GM23248 (cell line): ENCODE results near the gene BICDL2. TPM values are rescaled to one million over a fixed set of nuclear protein-coding genes. Genes with fewer than 3 reads are reported as not detected.
A peak's percentile ranks its signal among the peaks of the same experiment; 100 is the strongest.

ENCODE experiments used
- DNase-seq: peaks from one replicate; pipeline ENCODE4 v3.0.0-alpha.2; 2015
- H2AFZ ChIP-seq: fragments of 200-600 bp; sonication (generic); 2 replicates; pipeline ENCODE4 v1.6.1; 2016; ENCODE audit warnings: antibody characterized with exemption
- H3F3A ChIP-seq: fragments of 200-600 bp; sonication (generic); 2 replicates; pipeline ENCODE4 v1.6.1; 2016; ENCODE audit warnings: mild to moderate bottlenecking, antibody characterized with exemption, mixed run types; ENCODE audit not compliant: insufficient read depth
- H3K27ac ChIP-seq: fragments of 200-600 bp; sonication (generic); 2 replicates; pipeline ENCODE4 v1.5.1; 2016; ENCODE audit warnings: mild to moderate bottlenecking
- H3K27me3 ChIP-seq: fragments of 200-600 bp; sonication (generic); replicated peaks from 2 replicates; pipeline ENCODE4 v1.6.1; 2016; ENCODE audit warnings: mild to moderate bottlenecking; ENCODE audit not compliant: insufficient read depth
- H3K36me3 ChIP-seq: fragments of 200-600 bp; sonication (generic); 2 replicates; pipeline ENCODE4 v1.6.1; 2016; ENCODE audit warnings: low read depth, mild to moderate bottlenecking
- H3K4me1 ChIP-seq: fragments of 200-600 bp; sonication (generic); 2 replicates; pipeline ENCODE4 v1.6.1; 2016; ENCODE audit warnings: mild to moderate bottlenecking; ENCODE audit not compliant: insufficient read depth
- H3K4me2 ChIP-seq: fragments of 200-600 bp; sonication (generic); one replicate; pipeline ENCODE4 v1.6.1; 2016; ENCODE audit warnings: mild to moderate bottlenecking; ENCODE audit not compliant: unreplicated experiment
- H3K4me3 ChIP-seq: fragments of 200-600 bp; sonication (generic); 2 replicates; pipeline ENCODE4 v1.5.1; 2016; ENCODE audit warnings: mild to moderate bottlenecking
- H3K79me2 ChIP-seq: fragments of 200-600 bp; sonication (generic); 2 replicates; pipeline ENCODE4 v1.6.1; 2016; ENCODE audit warnings: mild to moderate bottlenecking; ENCODE audit not compliant: insufficient read depth
- H3K9ac ChIP-seq: fragments of 200-600 bp; sonication (generic); 2 replicates; pipeline ENCODE4 v1.6.1; 2016; ENCODE audit warnings: mild to moderate bottlenecking
- H3K9me2 ChIP-seq: fragments of 200-600 bp; sonication (generic); 2 replicates; pipeline ENCODE4 v1.6.1; 2016; ENCODE audit warnings: mixed run types, mild to moderate bottlenecking, moderate library complexity; ENCODE audit not compliant: insufficient read depth
- H3K9me3 ChIP-seq: fragments of 200-600 bp; sonication (generic); one replicate; pipeline ENCODE4 v1.6.1; 2017; ENCODE audit warnings: low read depth
- H4K20me1 ChIP-seq: fragments of 200-600 bp; sonication (generic); 2 replicates; pipeline ENCODE4 v1.6.0; 2016; ENCODE audit not compliant: insufficient read depth
- EZH2 ChIP-seq: fragments of 200-600 bp; sonication (generic); IDR thresholded peaks from 2 replicates; pipeline ENCODE4 v1.6.1; 2018; ENCODE audit warnings: antibody characterized with exemption, mild to moderate bottlenecking; ENCODE audit not compliant: insufficient read depth, poor library complexity, severe bottlenecking
- EZH2phosphoT487 ChIP-seq: fragments of 200-600 bp; sonication (generic); IDR thresholded peaks from 2 replicates; pipeline ENCODE4 v1.6.1; 2018; ENCODE audit warnings: antibody characterized with exemption, moderate library complexity, mild to moderate bottlenecking, low read depth; ENCODE audit not compliant: insufficient read depth
- WGBS, 2 experiments: methylation state at CpG; one replicate each; pipeline ENCODE4 v1.1.6; 2015 to 2017; ENCODE audit warnings: low lambda C conversion rate in 2 of 2, low coverage in 1 of 2; ENCODE audit errors: missing lambda C conversion rate in 2 of 2; 5-methylcytosine and 5-hydroxymethylcytosine counted together
- in situ Hi-C: fragments of 300-500 bp; cut with MboI; formaldehyde crosslinking; loops from 2 replicates; pipeline ENCODE4 v1.15.0; 2020
- polyA plus RNA-seq: library from polyadenylated mRNA; unstranded; fragments of >200 nt; fragmentation: Nextera tagmentation; extraction: Ambion mirVana; gene quantifications from 2 replicates; pipeline ENCODE4 v1.2.1, GENCODE V29; 2016
- total RNA-seq: library from RNA; depleted of rRNA; stranded (reverse); fragments of >200 nt; shearing (Covaris generic); gene quantifications from 2 replicates; pipeline ENCODE4 v1.2.3, GENCODE V29; 2014

The BICDL2 gene
- total and polyA plus RNA-seq, 2 experiments from 2014 or later, result 0.11 to 0.63 TPM

DNA sequence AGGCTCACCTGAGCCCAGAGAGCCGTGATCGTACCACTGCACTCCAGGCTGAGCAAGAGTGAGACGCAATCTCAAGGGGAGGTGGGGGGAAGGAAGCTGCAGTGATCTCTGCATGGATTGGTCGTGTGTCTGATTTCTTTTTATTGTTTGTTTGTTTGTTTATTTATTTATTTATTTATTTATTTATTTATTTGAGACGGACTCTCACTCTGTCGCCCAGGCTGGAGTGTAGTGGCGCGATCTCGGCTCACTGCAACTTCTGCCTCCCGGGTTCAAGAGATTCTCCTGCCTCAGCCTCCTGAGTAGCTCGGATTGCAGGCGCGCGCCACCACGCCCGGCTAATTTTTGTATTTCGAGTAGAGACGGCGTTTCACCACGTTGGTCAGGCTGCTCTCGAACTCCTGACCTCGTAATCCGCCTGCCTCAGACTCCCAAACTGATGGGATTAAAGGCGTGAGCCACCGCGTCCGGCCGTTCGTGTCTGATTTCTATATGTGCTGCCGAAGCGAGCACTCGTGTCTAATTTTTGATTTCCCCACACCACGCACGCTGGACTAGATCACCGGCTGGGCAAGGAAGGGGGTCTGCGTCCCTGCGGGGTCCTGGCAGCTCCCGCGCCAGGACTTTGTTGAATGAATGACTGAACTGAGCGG is 17.0 kb downstream of the BICDL2 start:
- Histone ChIP-seq H3F3A (peaks cover 13% of the 10 kb centered on the region), H2AFZ (peak overlapping the region; percentile 53; the same call in 1 of the 2 replicates), H3K9me2 (no peaks in the 10 kb centered on the region), H3K9me3 (no peaks in the 10 kb centered on the region), H4K20me1 (no peaks in the 10 kb centered on the region), H3K4me1 (peaks cover 9% of the 10 kb centered on the region), H3K79me2 (no peaks in the 10 kb centered on the region), H3K27ac (peak overlapping the region; percentile 100), H3K4me3 (peak overlapping the region; percentile 86), H3K4me2 (peak overlapping the region; percentile 74), H3K27me3 (no peaks in the 10 kb centered on the region), H3K36me3 (peaks cover 2% of the 10 kb centered on the region; the same call in 1 of the 2 replicates), H3K9ac (peak overlapping the region; percentile 98; the same call in 1 of the 2 replicates)
- DNase-seq, result no peak
- TF ChIP-seq EZH2phosphoT487 (no peak), EZH2 (no peak)
- in situ Hi-C loops, result no loop called here
- 30 to 32% methylated on average over 39 to 40 of the region's 40 CpGs for WGBS, 2 experiments

DNA sequence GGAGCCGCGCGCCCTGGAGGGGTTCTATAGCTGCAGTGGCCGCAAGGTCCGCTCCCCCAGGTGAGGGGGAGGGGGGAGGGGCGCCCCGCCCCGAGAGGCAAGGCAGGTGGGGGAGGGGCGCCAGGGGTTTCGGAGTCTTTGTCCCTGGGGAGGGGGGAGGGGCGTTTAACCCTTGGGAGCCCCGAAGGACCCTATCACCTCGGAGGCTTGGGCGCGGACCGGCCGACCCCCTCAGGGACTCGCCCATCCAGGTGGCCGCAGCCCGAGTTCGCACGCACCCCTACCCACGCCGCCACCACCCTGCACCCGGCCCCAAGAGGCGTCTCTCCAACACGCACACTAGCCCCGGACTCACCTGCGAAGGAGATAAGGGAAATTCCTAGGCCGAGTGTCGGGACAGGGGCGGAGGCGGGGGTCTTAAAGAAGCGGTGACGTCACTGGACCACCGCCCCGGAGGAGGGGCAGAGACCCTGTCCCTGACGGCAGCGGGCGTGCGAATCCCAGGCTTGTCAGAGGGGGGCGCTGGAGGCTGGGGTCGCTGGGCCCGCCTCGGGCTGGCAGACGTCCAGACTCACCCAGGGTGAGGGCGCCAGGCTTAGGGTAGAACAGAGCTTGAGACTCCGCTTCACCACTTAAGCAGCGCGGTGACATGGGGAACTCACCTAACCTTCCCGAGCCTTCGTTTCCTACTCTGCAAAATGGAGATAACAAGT is 18.8 kb downstream of the BICDL2 start, which contains the start of gene CLDN6:
CLDN6 (minus strand) TSS at position 390 of the 713 bp plus-strand sequence. CDS start 2,162 bp downstream, outside the sequence.
- H3K4me3 ChIP-seq, result no peak within 1 kb of the TSS
- in situ Hi-C loops, result no loop called here
- no peak within 1 kb of the TSS for H3K9ac ChIP-seq
- no peak for TF ChIP-seq EZH2phosphoT487
- no peak for TF ChIP-seq EZH2
- H3F3A ChIP-seq, result peaks cover 9% of the 10 kb centered on the region
- H3K9me3 ChIP-seq, result no peaks in the 10 kb centered on the region
- peaks cover 2% of the 10 kb centered on the region; the same call in 1 of the 2 replicates for H3K36me3 ChIP-seq
- no peak within 1 kb of the TSS for H3K27ac ChIP-seq
- WGBS, 2 experiments, result 12 to 13% methylated on average over 31 to 35 of the region's 52 CpGs
- H3K79me2 ChIP-seq, result no peaks in the 10 kb centered on the region
- peaks cover 11% of the 10 kb centered on the region for H3K4me1 ChIP-seq
- no peak within 1 kb of the TSS for H3K4me2 ChIP-seq
- H3K27me3 ChIP-seq, result peaks cover 4% of the 10 kb centered on the region; the same call in 1 of the 2 replicates
- H2AFZ ChIP-seq, result no peak within 1 kb of the TSS
- no peak for DNase-seq
- no peaks in the 10 kb centered on the region for H3K9me2 ChIP-seq
- H4K20me1 ChIP-seq, result no peaks in the 10 kb centered on the region

DNA sequence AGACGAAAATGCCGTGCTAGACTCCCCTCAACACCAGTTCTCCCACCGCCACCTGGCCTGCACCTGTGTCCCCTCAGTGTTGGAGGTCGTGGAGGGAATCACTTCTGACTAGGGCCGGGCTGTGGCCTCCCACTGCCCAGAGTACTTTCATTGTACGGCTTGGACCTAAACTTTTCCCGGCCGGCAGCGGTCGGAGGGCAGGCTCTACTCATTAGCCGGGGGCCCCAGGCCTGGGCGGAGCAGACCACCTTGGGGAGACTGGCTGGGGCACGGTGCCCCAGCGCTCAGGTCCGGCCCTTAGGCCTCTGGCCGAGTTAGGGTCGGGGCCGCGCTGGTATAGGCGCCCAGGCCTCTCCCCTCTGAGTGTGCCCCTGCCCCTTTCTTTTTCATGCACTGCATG is 19.4 kb downstream of the BICDL2 start:
- no peaks in the 10 kb centered on the region for H3K9me2 ChIP-seq
- in situ Hi-C loops, result no loop called here
- peaks cover 2% of the 10 kb centered on the region; the same call in 1 of the 2 replicates for H3K36me3 ChIP-seq
- H3K4me1 ChIP-seq, result peaks cover 6% of the 10 kb centered on the region; the same call in 1 of the 2 replicates
- no peaks in the 10 kb centered on the region for H3K79me2 ChIP-seq
- no peak overlapping the region for H3K4me2 ChIP-seq
- no peak overlapping the region for H3K9ac ChIP-seq
- whole genome bisulfite sequencing, 2 experiments, result 54 to 59% methylated on average over 15 to 20 of the region's 20 CpGs
- H3F3A ChIP-seq, result peaks cover 4% of the 10 kb centered on the region; the same call in 1 of the 2 replicates
- TF ChIP-seq EZH2 (no peak), EZH2phosphoT487 (no peak)
- no peak overlapping the region for H3K4me3 ChIP-seq
- H2AFZ ChIP-seq, result no peak overlapping the region
- no peaks in the 10 kb centered on the region for H3K9me3 ChIP-seq
- peaks cover 4% of the 10 kb centered on the region; the same call in 1 of the 2 replicates for H3K27me3 ChIP-seq
- no peaks in the 10 kb centered on the region for H4K20me1 ChIP-seq
- DNase-seq, result no peak
- H3K27ac ChIP-seq, result no peak overlapping the region

DNA sequence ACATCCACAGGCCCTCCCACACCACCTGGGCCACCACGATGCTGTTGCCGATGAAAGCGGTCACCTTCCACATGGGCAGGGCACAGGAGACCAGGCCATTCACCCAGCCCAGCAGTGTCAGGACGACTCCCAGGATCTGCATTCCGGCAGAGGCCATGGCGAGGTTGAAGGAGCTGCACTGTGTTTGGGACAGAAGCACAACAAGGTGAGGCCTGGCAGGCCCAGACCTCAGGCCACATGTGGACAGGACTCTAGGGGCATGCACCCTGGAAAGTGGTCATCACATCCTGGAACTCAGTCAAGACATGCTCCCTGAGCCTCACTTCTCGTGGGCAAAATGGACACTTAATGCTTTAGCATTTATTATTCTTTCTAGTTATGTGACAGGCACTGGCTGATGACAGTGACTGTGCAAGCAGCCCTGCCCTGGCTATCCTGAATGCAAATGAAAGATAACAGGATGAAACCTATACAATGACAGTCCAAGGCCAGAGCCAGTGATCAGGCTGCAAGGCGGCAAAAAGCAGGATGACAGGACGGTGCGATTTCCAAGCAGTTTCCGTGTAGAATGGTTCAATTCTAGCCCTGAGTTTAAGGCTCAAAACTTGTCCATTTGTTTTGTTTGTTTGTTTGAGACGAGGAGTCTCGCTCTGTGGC is 20.8 kb downstream of the BICDL2 start:
- H4K20me1 ChIP-seq, result no peaks in the 10 kb centered on the region
- no peaks in the 10 kb centered on the region for H3K9me3 ChIP-seq

More for the DNA sequence above, 20.8 kb downstream of the BICDL2 start:
- no peak for TF ChIP-seq EZH2phosphoT487
- no peak for TF ChIP-seq EZH2
- no peaks in the 10 kb centered on the region for H3K9me2 ChIP-seq
- no peak overlapping the region for H3K4me3 ChIP-seq
- H3K4me2 ChIP-seq, result no peak overlapping the region
- DNase-seq, result no peak
- H3K27ac ChIP-seq, result no peak overlapping the region
- no peak overlapping the region for H2AFZ ChIP-seq
- no peaks in the 10 kb centered on the region for H3K36me3 ChIP-seq
- 78 to 87% methylated on average over 13 of the region's 13 CpGs for WGBS, 2 experiments
- H3K27me3 ChIP-seq, result peaks cover 13% of the 10 kb centered on the region; the same call in 1 of the 2 replicates
- H3K79me2 ChIP-seq, result no peaks in the 10 kb centered on the region
- in situ Hi-C loops, result no loop called here
- H3K4me1 ChIP-seq, result peaks cover 6% of the 10 kb centered on the region; the same call in 1 of the 2 replicates
- peaks cover 4% of the 10 kb centered on the region; the same call in 1 of the 2 replicates for H3F3A ChIP-seq
- no peak overlapping the region for H3K9ac ChIP-seq
